Nephron progenitor cell (in vitro differentiated cells): Measurements from ENCODE around the gene CLPSL1.

ENCODE experiments used
- DNase-seq: peaks from one replicate; pipeline ENCODE4 v3.0.0; 2021
- H3K27ac Mint-ChIP-seq: 2 replicates; pipeline ENCODE4 v1.8.0; 2021; ENCODE audit warnings: mild to moderate bottlenecking, moderate library complexity, mixed read lengths
- H3K27me3 Mint-ChIP-seq: 2 replicates; pipeline ENCODE4 v1.8.0; 2021; ENCODE audit warnings: mild to moderate bottlenecking, low read depth, mixed read lengths; ENCODE audit not compliant: poor library complexity
- H3K36me3 Mint-ChIP-seq: 2 replicates; pipeline ENCODE4 v1.8.0; 2021; ENCODE audit warnings: low read depth, mixed read lengths
- H3K4me1 Mint-ChIP-seq: 2 replicates; pipeline ENCODE4 v1.8.0; 2021; ENCODE audit warnings: mixed read lengths
- H3K4me3 Mint-ChIP-seq: 2 replicates; pipeline ENCODE4 v1.8.0; 2021; ENCODE audit warnings: mild to moderate bottlenecking, moderate library complexity, mixed read lengths
- H3K9me3 Mint-ChIP-seq: 2 replicates; pipeline ENCODE4 v1.8.0; 2021; ENCODE audit warnings: mild to moderate bottlenecking, moderate library complexity, mixed read lengths
- TF ChIP-seq, protein P1 (sequence below): fragments of 200-600 bp; sonication (generic); IDR thresholded peaks from 2 replicates; pipeline ENCODE4 v1.5.0; 2021; ENCODE audit warnings: antibody characterized with exemption

CLPSL1 gene

DNA sequence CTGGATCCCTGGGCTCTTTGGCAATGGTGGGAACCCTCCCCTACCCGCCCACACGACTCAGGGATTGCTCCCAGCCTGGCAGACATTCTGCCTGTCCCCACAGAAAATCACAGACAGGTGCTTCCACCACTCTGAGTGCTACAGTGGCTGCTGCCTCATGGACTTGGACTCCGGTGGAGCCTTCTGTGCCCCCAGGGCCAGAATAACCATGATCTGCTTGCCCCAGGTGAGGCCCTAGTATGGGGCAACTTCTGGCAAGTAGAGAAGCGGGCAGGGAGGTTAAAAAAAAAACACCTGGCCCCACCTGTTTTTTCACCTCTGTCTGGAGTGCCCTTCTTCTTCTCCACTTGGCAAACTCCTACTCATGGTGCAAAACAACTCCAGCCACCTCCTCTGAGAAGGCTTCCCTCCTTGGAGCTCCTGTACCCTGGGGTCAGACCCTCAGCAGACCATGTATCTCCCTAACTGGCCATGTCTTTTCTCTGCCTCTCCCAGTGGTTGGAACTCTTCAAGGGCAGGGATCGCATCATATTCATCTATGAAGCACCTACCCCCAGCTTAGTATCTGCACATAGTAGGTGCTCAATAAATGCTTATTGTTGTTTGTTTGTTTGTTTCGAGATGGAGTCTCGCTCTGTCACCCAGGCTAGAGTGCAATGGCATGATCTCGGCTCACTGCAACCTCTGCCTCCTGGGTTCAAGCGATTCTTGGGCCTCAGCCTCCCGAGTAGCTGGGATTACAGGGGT is 3.3 kb upstream of the CLPSL1 start:
- Mint-ChIP-seq H3K36me3 (no peaks in the 10 kb centered on the region), H3K4me3 (peak overlapping the region; percentile 76), H3K27me3 (peaks cover 30% of the 10 kb centered on the region), H3K9me3 (no peaks in the 10 kb centered on the region), H3K27ac (no peak overlapping the region), H3K4me1 (peaks cover 28% of the 10 kb centered on the region)
- no peak for DNase-seq
- TF ChIP-seq, protein P1, sequence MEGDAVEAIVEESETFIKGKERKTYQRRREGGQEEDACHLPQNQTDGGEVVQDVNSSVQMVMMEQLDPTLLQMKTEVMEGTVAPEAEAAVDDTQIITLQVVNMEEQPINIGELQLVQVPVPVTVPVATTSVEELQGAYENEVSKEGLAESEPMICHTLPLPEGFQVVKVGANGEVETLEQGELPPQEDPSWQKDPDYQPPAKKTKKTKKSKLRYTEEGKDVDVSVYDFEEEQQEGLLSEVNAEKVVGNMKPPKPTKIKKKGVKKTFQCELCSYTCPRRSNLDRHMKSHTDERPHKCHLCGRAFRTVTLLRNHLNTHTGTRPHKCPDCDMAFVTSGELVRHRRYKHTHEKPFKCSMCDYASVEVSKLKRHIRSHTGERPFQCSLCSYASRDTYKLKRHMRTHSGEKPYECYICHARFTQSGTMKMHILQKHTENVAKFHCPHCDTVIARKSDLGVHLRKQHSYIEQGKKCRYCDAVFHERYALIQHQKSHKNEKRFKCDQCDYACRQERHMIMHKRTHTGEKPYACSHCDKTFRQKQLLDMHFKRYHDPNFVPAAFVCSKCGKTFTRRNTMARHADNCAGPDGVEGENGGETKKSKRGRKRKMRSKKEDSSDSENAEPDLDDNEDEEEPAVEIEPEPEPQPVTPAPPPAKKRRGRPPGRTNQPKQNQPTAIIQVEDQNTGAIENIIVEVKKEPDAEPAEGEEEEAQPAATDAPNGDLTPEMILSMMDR, result no peak

DNA sequence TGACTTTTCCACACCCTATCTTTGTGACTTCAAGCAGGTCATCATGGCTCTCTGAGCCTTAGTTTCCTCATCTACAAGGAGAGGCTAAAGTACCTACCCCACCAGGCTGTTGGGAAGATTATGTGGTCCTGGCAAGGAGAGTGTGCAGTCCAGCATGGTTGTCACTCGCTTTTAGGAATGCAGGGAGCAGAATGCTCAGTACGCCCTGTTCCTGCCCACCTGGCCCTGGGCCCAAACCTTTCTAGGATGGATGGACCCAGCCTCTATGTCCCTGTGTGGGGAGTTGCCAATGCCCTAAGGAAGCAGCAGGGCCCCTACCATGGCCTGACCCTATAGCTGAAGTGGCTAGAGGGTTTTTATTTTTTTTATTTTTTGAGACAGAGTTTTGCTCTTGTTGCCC is 2.4 kb upstream of the CLPSL1 start:
- no peak overlapping the region for H3K4me3 Mint-ChIP-seq
- no peak overlapping the region for H3K27ac Mint-ChIP-seq
- TF ChIP-seq, protein P1, result no peak
- H3K4me1 Mint-ChIP-seq, result peaks cover 26% of the 10 kb centered on the region
- DNase-seq, result no peak
- H3K27me3 Mint-ChIP-seq, result peaks cover 30% of the 10 kb centered on the region
- no peaks in the 10 kb centered on the region for H3K36me3 Mint-ChIP-seq
- H3K9me3 Mint-ChIP-seq, result no peaks in the 10 kb centered on the region

DNA sequence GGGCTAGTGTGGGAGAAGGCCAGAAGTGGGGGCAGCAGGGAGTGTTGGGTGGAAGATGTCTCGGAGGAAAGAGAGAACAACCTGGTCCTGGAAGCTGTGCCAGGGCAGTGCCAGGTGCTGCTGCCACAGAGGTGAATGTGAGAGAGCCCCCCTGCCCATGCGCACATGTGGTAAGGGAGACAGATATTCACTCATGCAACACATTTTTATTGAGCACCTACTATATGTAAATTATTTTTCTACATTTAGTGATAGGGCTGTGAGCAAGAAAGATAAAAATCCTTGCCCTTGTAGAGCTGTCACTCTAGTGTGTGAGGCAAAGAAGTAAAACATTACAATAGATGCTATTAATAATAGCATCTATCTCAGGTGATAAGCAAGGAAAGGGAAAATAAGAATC is 471 bp downstream of the CLPSL1 start:
- Mint-ChIP-seq H3K4me1 (peaks cover 10% of the 10 kb centered on the region), H3K9me3 (no peaks in the 10 kb centered on the region), H3K4me3 (no peak overlapping the region), H3K36me3 (no peaks in the 10 kb centered on the region), H3K27ac (no peak overlapping the region), H3K27me3 (peaks cover 34% of the 10 kb centered on the region)
- DNase-seq, result no peak
- TF ChIP-seq, protein P1, result no peak

DNA sequence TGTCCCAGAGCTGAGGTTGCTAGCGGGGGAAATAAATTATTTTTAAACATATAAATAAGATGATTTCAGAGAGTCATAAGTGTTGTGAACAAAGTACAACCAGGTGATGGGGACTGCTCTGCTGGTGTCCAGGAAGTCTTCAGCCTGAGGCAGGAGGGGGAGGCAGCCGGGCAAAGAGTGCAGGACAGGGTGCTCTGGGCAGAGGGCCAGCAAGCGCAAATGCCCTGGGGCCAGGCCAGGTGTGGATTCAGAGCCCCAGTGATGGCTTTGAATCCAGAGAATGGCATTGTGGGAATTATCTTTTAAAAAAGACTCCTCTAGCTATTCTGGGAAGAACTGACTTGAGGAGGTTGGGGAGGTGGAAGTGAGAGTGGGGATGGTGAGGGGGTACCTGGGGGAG is 1.6 kb downstream of the CLPSL1 start:
- Mint-ChIP-seq H3K4me3 (no peak overlapping the region), H3K9me3 (no peaks in the 10 kb centered on the region), H3K4me1 (peaks cover 4% of the 10 kb centered on the region), H3K27ac (no peak overlapping the region), H3K36me3 (no peaks in the 10 kb centered on the region), H3K27me3 (peaks cover 34% of the 10 kb centered on the region)
- TF ChIP-seq, protein P1, result no peak
- no peak for DNase-seq

DNA sequence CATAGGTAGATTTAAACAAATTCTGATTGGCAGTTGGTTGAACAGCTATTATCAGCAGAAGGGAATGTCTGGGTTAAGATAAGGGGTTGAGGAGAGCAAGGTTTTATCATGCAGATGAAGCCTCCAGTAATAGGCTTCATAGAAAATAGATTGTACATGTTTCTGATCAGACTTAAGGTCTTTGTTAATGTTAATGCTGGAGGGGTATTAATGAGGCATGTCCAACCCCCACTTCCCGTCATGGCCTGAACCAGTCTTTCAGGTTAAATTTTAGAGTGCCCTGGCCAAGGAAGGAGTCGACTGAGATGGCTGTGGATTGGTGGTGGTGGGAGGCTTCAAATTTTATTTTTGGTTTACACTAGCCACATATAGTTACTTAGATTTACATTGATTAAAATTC is 3.4 kb downstream of the CLPSL1 start:
- no peaks in the 10 kb centered on the region for H3K36me3 Mint-ChIP-seq
- H3K9me3 Mint-ChIP-seq, result no peaks in the 10 kb centered on the region
- no peak for DNase-seq
- no peak overlapping the region for H3K4me3 Mint-ChIP-seq
- peaks cover 36% of the 10 kb centered on the region for H3K27me3 Mint-ChIP-seq
- H3K4me1 Mint-ChIP-seq, result no peaks in the 10 kb centered on the region
- TF ChIP-seq, protein P1, result no peak
- no peak overlapping the region for H3K27ac Mint-ChIP-seq

DNA sequence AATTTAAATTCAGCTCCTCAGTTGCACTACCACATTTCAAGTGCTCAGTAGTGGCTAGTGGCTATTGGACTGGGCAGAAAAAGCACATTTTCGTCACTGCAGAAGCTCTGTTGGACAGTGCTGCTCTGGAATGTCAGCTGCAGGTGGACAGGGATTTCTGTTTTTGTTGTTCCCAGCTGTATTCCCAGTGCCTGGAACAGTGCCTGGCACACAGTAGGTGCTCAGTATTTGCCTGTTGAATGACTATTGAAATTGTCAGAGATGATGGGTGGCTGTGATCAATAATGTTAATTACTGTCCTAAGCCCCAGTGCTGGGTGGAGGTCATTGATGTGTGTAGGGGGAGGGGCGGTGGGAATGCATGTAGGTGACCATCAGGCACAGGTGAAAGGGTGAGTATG is 5.5 kb downstream of the CLPSL1 start:
- H3K27me3 Mint-ChIP-seq, result peaks cover 37% of the 10 kb centered on the region
- H3K4me3 Mint-ChIP-seq, result no peak overlapping the region
- DNase-seq, result no peak
- no peak overlapping the region for H3K27ac Mint-ChIP-seq
- no peaks in the 10 kb centered on the region for H3K36me3 Mint-ChIP-seq
- no peaks in the 10 kb centered on the region for H3K9me3 Mint-ChIP-seq
- no peaks in the 10 kb centered on the region for H3K4me1 Mint-ChIP-seq
- TF ChIP-seq, protein P1, result no peak
